Suppressor macrophage (primary cell): ENCODE results near the gene SUPT3H.

Experiments
- DNase-seq, 4 experiments: peaks; one replicate each; pipeline ENCODE4 v3.0.0-alpha.2; 2020 to 2022
- total RNA-seq, 17 experiments: gene quantifications; one replicate each; lab custom pipeline; 2026; ENCODE audit warnings: mixed read lengths in 6 of 17, inconsistent platforms in 3 of 17; lab: John Stamatoyannopoulos, UW

The SUPT3H gene
- total RNA-seq: 1.2 to 4.2 (median 2.4) reads per million in 17 experiments

DNA sequence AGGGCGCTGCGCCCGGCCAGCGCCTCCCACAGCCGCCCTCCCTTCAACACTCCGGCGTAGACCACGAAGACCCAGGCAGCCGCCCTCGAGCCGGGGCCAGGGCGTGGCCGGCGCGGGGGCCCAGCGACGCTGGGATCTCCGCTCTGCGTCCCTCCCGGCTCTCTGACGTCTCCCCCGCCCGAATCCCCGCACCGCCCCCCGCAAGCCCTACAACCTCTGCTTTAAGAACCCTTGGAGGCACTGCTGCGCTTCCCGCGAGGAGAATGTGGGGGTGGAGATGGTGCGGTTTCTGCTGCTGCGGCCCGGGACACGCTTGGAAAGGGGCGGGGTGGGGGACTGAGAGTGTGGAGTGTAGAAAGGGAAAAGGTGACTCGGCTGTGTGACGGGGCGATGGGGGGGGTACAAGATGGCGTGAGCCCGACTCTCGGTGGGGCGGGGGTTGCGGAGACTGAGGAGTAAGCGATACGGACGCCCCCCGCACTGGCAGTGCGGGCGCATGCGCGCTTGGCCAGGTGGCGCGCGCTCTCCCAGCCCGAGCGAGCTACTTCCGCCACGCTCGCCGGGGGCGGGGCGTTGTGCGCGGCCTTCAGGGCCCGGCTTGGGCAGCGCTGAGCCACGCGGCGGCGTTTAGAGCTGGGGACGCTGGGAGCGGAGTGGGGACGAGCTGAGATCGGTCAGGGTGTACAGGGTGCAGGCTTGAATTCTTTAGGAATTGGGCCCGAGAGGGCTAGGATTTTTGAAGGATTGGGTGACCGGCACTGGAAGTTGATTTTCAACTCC lies at the start of gene SUPT3H:
Gene SUPT3H, minus strand, starts transcription at position 381 of the 780 bp plus-strand sequence.
- DNase-seq: peak; percentile 96 to 99 (median 98)

DNA sequence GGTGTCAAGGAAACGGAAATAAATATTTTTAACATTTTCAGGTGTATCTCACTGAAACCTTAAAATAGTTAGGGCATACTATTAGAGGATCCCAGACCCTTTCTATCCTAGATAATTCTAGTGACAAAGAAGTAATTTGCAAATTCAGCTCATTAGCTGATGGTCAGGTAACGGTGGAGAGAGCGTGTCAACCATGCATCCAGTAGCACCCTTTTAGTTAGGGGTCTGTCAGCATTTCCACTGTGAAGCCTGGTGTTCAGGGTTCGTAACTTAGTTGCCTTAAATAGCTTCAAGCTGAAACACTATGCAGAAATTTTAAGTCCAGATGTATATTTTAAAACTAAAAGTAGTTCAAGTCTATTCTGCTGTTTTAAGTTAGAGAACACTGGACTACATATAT lies 48.5 kb upstream of the SUPT3H start:
- DNase-seq: no peak

DNA sequence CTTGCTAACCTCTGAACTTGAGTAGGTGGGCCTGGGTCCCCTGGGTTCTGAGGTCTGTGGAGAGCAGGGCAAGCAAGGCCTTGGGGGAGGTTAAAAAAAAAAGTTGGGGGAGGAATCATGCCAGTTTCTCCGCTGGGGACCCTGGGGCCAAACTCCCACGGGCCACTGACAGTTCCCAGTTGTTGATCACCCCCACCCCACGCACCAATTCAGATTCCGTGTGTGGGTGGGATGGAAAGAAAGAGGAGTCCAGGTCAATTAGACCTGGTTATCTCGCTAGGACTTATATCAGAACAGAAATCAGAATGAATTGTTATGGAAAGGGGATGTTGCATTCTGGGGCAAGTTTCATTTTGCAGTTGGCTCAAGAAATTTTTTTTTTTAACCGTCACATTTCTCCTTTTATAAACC lies 46.7 kb upstream of the SUPT3H start:
- peak in 2 of 4 experiments; percentile 52 to 60 for DNase-seq

DNA sequence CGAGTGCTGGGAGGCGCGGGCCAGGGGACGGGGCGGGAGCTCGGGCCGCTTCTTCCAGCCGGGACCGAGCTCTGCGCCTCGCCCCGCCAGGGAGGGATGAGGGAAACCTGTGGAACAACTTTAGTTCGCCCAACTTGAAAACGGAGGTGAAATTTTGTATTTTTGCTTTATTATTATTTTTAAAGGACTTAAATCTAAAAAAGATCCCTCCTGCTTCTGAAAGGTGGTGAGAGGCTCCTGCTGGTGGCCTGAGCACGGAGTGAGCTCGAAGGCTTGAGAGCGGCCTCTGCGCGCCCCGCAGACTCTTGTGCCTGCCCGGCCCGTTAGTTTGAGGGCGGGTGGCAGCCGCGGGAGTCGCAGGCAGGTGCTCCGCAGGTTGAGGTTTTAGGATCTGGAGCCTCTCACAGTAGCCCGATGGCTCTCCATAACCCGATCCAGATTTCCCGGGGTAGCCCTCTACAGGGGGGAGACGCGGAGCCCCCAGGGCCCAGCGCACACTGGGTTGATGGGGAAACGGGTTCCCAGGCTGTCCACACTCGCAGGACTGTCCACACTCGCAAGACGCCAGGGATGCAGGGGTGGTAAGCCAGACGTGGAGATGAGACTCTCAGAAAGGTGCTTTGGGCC lies 46.2 kb upstream of the SUPT3H start:
- DNase-seq: peak in 2 of 4 experiments; percentile 26 to 50

DNA sequence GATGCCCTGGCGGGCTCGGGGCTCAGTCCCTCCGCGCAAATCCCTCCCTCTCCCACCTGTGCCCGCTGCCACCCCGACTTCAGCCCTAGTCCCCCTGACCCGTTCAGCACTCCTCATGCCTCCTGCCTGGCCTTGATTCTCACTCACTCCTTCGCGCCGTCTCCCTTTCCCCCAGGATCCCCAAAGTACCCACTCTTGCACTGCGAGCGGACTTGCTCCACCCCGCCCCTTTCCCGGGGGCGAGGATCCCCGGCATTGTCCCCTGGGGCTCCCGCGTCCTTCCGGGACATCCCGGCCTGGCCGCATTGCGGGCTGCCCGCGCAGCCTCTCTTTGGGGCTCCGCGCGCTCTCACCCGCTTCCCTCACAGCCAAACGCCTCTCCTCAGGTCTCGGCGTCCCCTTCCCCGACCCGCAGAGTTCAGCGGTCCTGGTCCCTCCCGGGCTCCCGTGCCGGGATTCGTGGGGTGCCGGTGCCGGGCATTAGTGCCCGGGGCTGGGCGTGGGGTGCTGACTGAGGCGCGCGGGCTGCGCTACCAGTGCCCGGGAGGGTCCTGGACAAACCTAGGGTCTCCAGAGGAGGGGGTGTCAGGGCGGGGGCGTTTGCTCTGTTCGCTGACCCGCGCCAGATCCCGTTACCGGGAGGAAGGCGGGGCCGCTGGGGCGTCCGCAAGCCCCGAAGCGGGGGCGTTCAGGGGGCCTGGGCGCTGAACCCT lies 45.5 kb upstream of the SUPT3H start:
- DNase-seq: peak in 3 of 4 experiments; percentile 38 to 66 (median 56)

DNA sequence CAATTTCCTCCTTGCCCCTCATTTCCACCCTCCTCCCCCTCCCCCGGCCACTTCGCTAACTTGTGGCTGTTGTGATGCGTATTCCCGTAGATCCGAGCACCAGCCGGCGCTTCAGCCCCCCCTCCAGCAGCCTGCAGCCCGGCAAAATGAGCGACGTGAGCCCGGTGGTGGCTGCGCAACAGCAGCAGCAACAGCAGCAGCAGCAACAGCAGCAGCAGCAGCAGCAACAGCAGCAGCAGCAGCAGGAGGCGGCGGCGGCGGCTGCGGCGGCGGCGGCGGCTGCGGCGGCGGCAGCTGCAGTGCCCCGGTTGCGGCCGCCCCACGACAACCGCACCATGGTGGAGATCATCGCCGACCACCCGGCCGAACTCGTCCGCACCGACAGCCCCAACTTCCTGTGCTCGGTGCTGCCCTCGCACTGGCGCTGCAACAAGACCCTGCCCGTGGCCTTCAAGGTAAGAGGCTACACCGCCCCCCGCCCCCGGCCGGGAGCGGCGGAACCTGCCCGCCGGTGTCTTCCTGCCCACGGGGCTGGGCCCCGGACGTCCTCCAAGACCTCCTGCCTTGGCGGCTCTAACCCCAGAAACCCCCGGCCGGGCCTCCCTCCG lies 44.9 kb upstream of the SUPT3H start:
- DNase-seq: peak; percentile 40 to 63 (median 52)

DNA sequence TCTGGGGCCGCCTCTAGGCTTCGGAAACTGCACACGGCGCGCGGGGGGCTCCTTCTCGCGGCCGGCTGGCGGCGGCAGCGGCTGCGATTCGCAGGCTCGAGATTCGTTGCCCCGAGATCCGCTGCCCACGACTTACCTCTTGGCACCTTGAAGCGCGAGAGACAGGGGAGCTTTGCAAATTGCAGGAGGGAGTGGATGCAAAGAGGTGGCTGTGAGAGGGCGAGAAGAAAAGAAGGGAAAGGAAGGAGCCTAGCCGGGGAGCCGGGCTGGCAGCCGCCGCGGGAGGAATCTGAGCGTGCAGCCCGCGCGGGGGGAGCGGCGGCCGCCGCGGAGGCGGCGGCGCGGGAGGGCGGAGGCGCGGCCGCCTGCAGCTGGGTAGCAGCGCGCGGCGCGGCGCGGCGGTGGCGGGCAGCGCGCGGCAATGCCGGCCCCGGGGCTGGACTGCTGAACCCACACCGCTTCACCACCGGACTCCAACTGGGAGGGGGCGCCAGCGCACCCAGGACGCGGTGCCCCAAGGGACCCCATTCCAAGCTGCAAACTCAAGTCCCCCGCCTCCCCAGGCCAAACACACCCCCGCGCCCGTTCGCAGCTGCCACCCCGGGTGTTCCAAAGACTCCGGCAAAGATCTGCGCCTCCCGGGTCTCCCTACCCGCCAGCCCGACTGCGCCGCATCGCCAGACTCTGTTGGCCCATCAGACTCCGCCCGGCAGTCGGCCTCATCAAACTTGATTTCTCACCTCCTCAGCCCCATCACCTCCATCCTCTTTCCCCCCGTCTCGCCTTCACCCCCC lies 44.2 kb upstream of the SUPT3H start:
- peak; percentile 37 to 80 (median 56) for DNase-seq

DNA sequence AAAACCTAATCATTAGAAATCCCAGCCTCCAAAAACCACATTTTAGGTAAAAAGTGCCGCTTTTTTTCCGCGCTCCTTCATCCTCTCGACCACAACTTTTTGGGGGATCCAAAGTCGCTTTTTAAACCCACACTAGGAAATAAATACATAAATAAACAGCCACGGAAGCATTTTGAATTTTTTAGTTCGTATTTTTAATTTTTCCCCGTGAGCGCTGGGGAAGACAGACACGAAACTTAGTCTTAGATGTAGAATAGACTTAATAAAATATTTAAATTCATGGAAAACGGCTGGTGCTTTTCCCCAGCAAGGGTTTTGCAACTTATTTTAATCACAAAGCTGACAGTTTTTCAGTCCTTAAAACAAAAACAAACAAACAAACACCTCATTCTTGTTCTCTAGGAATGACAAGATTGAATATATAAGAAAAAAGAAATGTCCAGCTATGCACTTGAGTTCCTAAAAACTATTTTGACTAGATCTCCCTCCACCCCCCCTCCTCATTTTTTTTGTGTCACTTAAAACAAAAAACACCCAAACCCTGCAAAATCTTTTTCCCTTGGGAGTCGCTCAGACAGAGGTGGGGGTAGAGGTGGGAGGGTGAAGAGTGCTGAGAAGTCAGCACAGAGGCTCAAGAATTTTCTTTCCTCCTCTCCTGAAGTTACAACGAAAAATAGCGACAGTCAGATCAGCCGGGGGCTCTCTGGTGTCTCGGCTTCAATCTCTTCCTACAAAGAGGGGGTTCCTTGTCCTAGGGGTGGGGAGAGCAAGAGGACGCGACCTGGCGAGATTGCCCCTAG lies 43.4 kb upstream of the SUPT3H start:
- no peak for DNase-seq

DNA sequence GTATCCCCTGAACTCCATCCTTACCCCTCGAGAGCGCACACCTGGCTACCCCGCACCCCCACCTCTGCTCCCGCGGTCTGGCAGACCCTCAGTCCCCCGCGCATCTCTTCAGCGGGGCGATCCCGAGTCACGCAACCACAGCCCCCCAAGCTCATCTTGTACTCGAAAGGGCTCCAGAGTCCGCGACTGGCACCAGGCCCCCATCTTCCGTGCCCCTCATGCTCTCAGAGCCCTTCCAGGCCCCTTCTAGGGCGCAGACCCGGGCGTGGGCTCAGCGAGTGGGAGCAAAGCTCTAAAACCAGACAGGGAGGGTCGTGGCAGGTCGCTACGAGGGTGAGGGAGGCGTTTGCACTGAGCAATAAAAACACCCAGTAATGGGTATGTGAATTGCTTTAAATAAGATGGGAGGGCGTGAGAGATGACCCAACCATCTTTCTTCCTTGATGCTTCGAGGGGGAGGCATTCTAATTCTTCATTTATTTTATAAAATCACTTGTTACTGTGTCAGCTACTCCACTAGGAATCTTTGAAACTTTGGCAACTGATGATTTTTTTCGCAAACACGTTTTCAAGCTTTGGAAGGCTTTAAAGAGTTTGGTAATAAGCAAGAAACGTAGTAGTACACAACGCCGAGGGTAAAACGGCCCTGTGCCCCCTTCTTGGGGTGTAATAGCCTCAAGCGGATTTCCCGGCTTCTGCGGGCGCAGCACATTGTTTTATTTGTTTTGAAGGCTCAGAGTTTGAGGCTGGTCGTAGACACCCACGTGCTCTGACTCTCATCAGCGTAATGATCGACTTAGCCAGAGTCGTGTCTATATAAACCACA lies 42.6 kb upstream of the SUPT3H start:
- peak in 2 of 4 experiments; percentile 27 to 35 for DNase-seq

DNA sequence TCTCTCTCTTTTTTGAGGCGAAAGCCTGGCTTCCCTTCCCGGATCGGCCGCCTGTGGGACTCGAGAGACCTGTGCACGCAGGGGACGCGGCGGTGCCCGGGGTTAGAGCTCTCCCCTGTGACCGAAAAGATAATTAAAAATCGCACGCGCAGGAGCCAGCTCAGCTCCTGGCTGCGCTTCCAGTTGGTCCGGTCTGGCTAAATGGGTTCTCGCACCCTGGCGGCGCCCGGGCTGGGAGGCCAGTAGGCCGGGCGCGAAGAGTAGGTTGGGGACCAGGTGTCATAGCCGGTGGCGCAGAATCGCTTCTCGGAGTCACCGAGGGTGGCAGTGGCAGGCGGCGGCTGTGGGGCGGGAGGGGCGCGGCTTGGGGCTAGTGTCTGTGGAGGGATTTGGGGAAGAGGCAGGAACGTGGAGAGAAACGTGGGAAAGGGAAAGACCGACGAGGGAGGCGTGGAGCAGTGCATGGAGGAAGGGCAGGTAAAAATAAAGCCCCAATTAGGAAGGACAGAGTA lies 41.9 kb upstream of the SUPT3H start:
- peak; percentile 77 to 89 (median 80) for DNase-seq

DNA sequence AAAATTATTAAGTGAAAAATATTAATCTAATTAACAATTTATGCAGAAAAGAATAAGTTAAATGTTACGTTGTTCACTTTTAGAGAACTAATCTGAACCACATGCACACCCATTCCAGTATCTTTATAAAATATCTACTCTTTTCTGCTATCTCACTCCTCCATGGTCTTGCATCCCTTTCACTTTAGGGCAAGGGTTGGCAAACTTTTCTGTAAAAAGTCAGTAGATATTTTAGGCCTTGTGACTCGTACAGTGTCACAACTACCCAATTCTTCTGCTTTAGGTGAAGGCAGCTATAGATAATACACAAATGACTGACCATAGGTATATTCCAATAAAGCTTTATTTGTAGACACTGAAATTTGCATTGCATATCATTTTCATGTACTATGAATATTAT lies 39.7 kb upstream of the SUPT3H start:
- no peak for DNase-seq

DNA sequence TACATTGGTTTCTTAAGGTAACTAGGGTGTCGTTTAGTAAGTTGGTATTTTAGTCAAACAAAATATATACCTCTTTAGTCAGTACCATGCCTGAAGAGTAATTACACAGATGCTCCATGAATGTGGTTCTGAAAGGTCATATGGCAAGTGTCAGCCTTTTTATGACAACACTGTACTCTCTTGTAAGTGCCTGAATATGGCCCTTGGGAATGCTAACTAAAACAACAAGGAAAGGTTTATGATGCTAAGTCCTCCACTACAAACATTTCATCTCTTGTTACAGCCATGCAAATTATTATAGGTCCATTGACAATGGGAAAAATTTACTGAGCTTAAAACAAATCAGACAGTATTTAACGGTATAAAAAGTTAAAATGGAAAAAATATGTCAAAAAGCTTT lies 39.0 kb upstream of the SUPT3H start:
- DNase-seq: no peak

DNA sequence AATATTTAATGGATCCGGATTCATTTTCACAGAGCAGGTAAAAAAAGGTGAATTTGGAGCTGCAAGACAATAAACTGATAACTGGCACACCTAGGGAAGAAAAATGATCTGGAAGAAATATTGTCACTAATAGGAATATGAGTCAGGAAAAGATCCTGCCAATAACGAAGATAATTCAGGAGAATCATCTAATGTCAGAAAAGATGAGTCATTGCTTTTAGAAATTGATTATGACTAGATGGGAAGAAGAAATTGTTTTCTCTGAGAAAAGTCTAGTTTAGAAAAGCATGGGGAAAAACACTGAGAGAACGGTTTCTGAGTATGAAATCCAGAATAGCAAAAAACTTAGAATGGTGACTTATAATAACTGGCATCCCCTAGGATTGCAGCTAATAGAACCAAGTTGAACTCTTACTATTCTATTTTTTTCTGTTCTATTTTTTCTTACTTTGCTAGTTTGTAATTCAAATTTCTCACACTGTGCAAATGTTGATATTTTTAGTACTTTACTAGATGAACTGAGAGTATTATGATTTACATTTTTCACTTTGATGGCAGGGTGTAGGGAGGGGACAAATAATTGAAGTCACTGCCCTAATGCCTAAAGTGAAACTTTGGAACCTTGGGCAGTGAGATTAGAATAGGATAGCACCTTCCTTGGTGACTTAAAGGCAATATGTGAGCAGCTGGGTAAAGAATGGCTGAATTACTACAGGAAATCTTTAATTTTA lies 38.2 kb upstream of the SUPT3H start:
- no peak for DNase-seq

DNA sequence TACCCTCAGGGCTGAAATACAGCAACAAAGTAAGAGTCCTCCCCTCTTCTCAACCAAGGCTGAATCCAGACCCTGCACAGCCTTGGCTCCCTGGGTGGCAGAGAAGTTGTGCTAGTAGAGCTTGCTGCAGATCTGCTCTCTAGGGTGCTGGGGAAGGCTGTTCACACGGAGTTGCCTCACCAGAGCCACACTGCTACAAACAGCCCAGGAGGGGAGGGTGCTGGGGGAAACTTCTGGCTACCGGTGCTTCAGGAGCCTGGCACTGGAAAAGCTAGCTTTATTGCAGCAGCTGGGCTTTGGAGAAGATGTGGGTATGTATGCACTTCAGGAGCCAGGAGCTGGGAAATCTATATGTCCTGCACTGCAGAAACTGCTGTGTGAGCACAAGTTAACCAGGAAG lies 37.6 kb upstream of the SUPT3H start:
- peak in 1 of 4 experiments; percentile 27 for DNase-seq

DNA sequence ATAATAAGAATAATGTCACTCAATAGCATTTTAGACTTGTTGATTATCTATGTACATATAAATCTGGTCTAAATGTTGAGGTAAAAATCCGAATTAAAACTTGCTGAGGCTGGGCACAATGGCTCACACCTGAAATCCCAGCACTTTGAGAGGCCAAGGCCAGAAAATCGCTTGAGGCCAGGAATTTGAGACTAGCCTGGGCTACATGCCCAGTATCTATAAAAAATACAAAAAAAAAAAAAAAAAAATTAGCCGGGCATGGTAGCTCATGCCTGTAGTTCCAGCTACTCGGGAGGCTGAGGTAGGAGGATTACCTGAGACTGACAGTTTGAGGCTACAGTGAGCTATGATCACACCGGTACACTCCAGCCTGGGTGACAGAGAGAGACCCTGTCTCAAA lies 34.2 kb upstream of the SUPT3H start:
- DNase-seq: no peak

DNA sequence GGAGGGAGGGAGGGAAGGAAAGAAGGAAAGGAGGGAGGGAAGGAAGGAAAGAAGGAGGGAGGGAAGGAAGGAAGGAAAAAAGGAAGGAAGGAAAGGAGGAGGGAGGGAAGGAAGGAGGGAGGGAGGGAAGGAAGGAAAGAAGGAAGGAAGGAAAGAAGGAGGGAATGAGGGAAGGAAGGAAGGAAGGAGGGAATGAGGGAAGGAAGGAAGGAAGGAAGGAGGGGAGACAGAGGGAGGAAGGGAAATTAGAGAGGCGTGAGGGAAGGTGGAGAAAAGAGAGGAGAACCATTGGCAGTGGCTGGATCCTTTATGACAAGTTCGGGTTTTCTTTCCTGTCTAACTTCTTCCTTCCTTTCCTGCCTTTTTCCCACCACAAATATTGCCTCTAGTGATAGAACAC lies 22.3 kb upstream of the SUPT3H start:
- no peak for DNase-seq

DNA sequence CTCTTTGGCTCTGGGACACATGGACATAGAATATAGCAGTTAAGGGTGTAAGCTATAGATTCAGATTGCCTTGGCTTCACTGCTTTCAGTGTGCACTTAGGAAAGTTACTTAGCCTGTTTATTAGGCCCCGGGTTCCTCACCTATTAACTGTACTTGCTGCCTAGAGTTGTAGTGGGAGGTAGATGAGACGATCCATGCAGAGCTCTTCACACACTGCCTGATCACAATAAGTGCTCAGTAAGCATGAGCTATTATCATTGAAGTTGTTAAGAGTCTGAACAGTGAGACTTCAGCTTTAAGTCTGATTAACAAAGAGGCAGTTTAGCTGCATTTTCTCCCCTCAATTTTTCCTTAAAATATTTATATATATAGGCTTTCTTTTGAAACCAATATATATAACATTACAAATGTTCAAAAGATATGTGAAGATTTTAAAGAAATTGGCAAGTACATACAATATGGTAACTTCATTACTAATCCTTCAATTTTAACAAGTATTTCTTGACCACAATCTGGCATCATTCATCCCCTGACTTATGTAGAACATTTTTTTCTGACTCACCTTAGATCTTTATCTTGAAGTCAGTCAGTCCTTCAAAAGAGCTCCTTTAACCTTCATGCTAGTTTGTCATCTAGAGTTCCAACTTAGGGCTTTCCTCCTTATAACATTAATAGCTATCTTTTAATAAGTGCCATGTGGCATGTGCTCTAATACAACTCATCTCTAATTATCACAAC lies 20.5 kb upstream of the SUPT3H start:
- no peak for DNase-seq

DNA sequence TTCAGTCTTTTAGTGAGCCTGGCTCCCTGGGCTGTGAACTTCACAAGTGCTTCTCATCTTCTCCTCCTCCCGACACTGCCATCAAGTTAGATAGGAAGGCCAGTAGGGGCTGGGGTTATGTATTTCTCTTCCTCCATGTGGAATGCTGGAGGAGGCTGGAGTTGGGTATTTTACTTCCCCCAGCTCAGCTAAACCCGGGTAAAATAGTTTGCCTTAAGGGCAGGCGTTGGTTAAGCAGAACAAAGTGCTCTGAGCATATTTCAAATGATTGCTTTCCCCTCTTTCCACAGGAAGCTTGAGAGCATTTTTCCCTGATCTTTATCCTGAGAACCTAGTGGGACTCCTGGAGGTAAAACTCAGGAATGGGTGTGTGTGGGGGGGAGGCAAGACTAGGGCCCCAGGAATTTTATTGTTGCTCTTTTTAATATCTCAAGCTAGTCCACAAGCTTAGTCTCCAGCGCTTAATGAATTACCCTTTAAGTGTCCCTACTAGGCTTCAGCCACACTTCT lies 16.9 kb upstream of the SUPT3H start:
- DNase-seq: no peak
